Right lobe of liver (tissue), 6 donors: Measurements from ENCODE around the gene TMEM132D. TPM values are rescaled to one million over a fixed set of nuclear protein-coding genes. Genes with fewer than 3 reads are reported as not detected.

ENCODE experiments used
- ATAC-seq, 4 donors: fragments of 200-7000 bp; cut with Tn5 transposase; one replicate each; pipeline ENCODE4 v1.9.1; 2020; ENCODE audit warnings: mild to moderate bottlenecking in 4 of 4, moderate library complexity in 4 of 4
- DNase-seq, 3 donors: peaks; one replicate each; pipeline ENCODE4 v3.0.0-alpha.2; 2020
- H3K27ac ChIP-seq, 3 donors: fragments of 200-600 bp; one replicate each; pipeline ENCODE4 v1.8.0; 2022
- H3K27me3 ChIP-seq, 2 donors: fragments of 200-600 bp; one replicate each; pipeline ENCODE4 v1.8.0; 2022
- H3K36me3 ChIP-seq, 4 donors: fragments of 200-600 bp; sonication (generic) in 1 of 4; one replicate each; pipeline versions ENCODE4 v1.5.1 to v1.8.0; 2017 to 2022; ENCODE audit warnings: control low read depth in 1 of 4
- H3K4me1 ChIP-seq, 4 donors: fragments of 200-600 bp; sonication (generic) in 1 of 4; one replicate each; pipeline versions ENCODE4 v1.5.1 to v1.8.0; 2017 to 2022; ENCODE audit warnings: control low read depth in 1 of 4
- H3K4me3 ChIP-seq, 3 donors: fragments of 200-600 bp; one replicate each; pipeline ENCODE4 v1.8.0; 2022
- H3K9me3 ChIP-seq, 4 donors: fragments of 200-600 bp; sonication (generic) in 1 of 4; one replicate each; pipeline versions ENCODE4 v1.5.1 to v1.8.0; 2017 to 2022; ENCODE audit warnings: control low read depth in 1 of 4
- CTCF ChIP-seq, 4 donors: fragments of 200-600 bp in 3 of 4; fragments of 450-650 bp in 1 of 4; IDR thresholded peaks; one replicate each; pipeline versions ENCODE4 v1.5.1 to v1.8.0; 2016 to 2022; ENCODE audit warnings: antibody characterized with exemption in 4 of 4, mild to moderate bottlenecking in 2 of 4
- POLR2A ChIP-seq: fragments of 450-650 bp; IDR thresholded peaks from one replicate; pipeline ENCODE4 v1.6.1; 2017; ENCODE audit warnings: antibody characterized with exemption, mild to moderate bottlenecking
- WGBS: methylation state at CpG from one replicate; pipeline ENCODE4 v1.1.6; 2018; ENCODE audit warnings: low coverage, low lambda C conversion rate; ENCODE audit not compliant: insufficient coverage; ENCODE audit errors: missing lambda C conversion rate; 5-methylcytosine and 5-hydroxymethylcytosine counted together
- intact Hi-C, 2 donors: fragments of 100-400 bp; cut with DNase I; formaldehyde crosslinking; loops; one replicate each; pipeline versions ENCODE4 v1.11.2 to v1.14.1; 2022
- total RNA-seq, 6 experiments: library from RNA; depleted of rRNA in 2 of 6; stranded (reverse); fragments of >200 nt in 2 of 6; fragmentation: NEBNext Ultra II Directional in 3 of 6; extraction: Animal tissue kit (Norgen Biotek cat#: 25700) in 3 of 6; gene quantifications; one replicate each; pipeline versions ENCODE4 v1.1.0 to v1.2.4, GENCODE V29; 2016 to 2023
- donor health status: DM: no; HTN: yes; CAD: no.
- donor health status: DM: no; HTN: no; CAD: no.
- donor health status: DM: no; HTN: no; CAD: no.
- donor health status: DM: no; HTN: yes; CAD: no.
- donor health status: DM: no; HTN: yes; CAD: no.

TMEM132D gene
- total RNA-seq, 6 experiments from 2014 or later: 0.10 to 0.35 (median 0.33) TPM; not detected in 3

- Histone ChIP-seq H3K27ac (no peak overlapping the region), H3K4me3 (no peak overlapping the region), H3K36me3 (no peaks in the 10 kb centered on the region), H3K4me1 (no peaks in the 10 kb centered on the region), H3K9me3 (no peaks in the 10 kb centered on the region), H3K27me3 (no peaks in the 10 kb centered on the region)
- intact Hi-C loops: no loop called here
- ATAC-seq: no peak
- TF ChIP-seq POLR2A (no peak), CTCF (IDR thresholded peaks at IDR 0.05) (no peak)
- 48% methylated on average over 5 of the region's 5 CpGs for WGBS
- DNase-seq: no peak
These were observed 76.5 kb downstream of the TMEM132D start for GRCh38 chr12:129827102-129827865.

- H3K36me3 ChIP-seq: no peaks in the 10 kb centered on the region
- no peaks in the 10 kb centered on the region for H3K27me3 ChIP-seq
- no peaks in the 10 kb centered on the region for H3K4me1 ChIP-seq
- no peak for TF ChIP-seq POLR2A
- no peak for TF ChIP-seq CTCF (IDR thresholded peaks at IDR 0.05)
- intact Hi-C loops: no loop called here
- no peaks in the 10 kb centered on the region for H3K9me3 ChIP-seq
- ATAC-seq (no peak), DNase-seq (no peak)
- 39% methylated on average over 9 of the region's 10 CpGs for WGBS
- no peak overlapping the region for H3K4me3 ChIP-seq
- H3K27ac ChIP-seq: no peak overlapping the region
These were observed 77.6 kb downstream of the TMEM132D start for GRCh38 chr12:129826273-129826672.

- H3K27ac ChIP-seq: no peak overlapping the region
- intact Hi-C loops: no loop called here
- no peaks in the 10 kb centered on the region for H3K9me3 ChIP-seq
- TF ChIP-seq CTCF (IDR thresholded peaks at IDR 0.05) (no peak), POLR2A (no peak)
- H3K27me3 ChIP-seq: no peaks in the 10 kb centered on the region
- H3K4me1 ChIP-seq: no peaks in the 10 kb centered on the region
- WGBS: 18% methylated on average over 4 of the region's 9 CpGs
- H3K4me3 ChIP-seq: no peak overlapping the region
- H3K36me3 ChIP-seq: no peaks in the 10 kb centered on the region
- ATAC-seq (no peak), DNase-seq (no peak)
These were observed 78.5 kb downstream of the TMEM132D start for GRCh38 chr12:129825316-129825715.

GRCh38 chr12:129821964-129822363, 81.9 kb downstream of the TMEM132D start:
- intact Hi-C loops: no loop called here
- WGBS: 41% methylated on average over 4 of the region's 5 CpGs
- no peak for ATAC-seq

More at GRCh38 chr12:129821964-129822363, 81.9 kb downstream of the TMEM132D start:
- H3K4me1 ChIP-seq: no peaks in the 10 kb centered on the region
- no peak for DNase-seq
- no peaks in the 10 kb centered on the region for H3K9me3 ChIP-seq
- H3K27me3 ChIP-seq: no peaks in the 10 kb centered on the region
- no peak overlapping the region for H3K27ac ChIP-seq
- H3K36me3 ChIP-seq: no peaks in the 10 kb centered on the region
- H3K4me3 ChIP-seq: no peak overlapping the region
- TF ChIP-seq CTCF (IDR thresholded peaks at IDR 0.05) (no peak), POLR2A (no peak)
